HG03097 (cell line): ENCODE results near the gene RADX.
"Not testable (repeated sequence)": the region's sequence is repeated elsewhere in the genome, so short reads cannot be mapped to it uniquely, and the experiment has no call there.

Experiments
- ATAC-seq: cut with Tn5 transposase; IDR thresholded peaks from one replicate; pipeline ENCODE4 v1.9.1; 2021; ENCODE audit not compliant: unreplicated experiment, low FRiP score

RADX gene

GRCh38 chrX:106611679-106612392 lies at the start of gene RADX:
TSS of gene RADX (plus strand) at chrX:106611978. CDS start at chrX:106612081, 103 bp downstream.
- ATAC-seq: peak; percentile 94

GRCh38 chrX:106564986-106565385 lies 46.8 kb upstream of the RADX start:
- ATAC-seq: no peak

GRCh38 chrX:106566362-106566761 lies 45.4 kb upstream of the RADX start:
- no peak for ATAC-seq

GRCh38 chrX:106581856-106582255 lies 29.9 kb upstream of the RADX start:
- no peak for ATAC-seq

- no peak for ATAC-seq
Observed at GRCh38 chrX:106585478-106585877, 26.3 kb upstream of the RADX start.

GRCh38 chrX:106588801-106589200 lies 23.0 kb upstream of the RADX start:
- no peak for ATAC-seq

GRCh38 chrX:106599411-106599810 lies 12.4 kb upstream of the RADX start:
- no peak for ATAC-seq

- ATAC-seq: no peak
Observed at GRCh38 chrX:106606571-106606970, 5.2 kb upstream of the RADX start.

GRCh38 chrX:106608016-106608415 lies 3.8 kb upstream of the RADX start:
- ATAC-seq: no peak

GRCh38 chrX:106611317-106611678 lies 480 bp upstream of the RADX start:
- no peak for ATAC-seq

- peak; percentile 21 for ATAC-seq
Observed at GRCh38 chrX:106612393-106612763, 600 bp downstream of the RADX start.

- no peak for ATAC-seq
Observed at GRCh38 chrX:106613277-106613676, 1.5 kb downstream of the RADX start.

GRCh38 chrX:106615041-106615440 lies 3.3 kb downstream of the RADX start:
- no peak for ATAC-seq

GRCh38 chrX:106619797-106620196 lies 8.0 kb downstream of the RADX start:
- ATAC-seq: no peak

GRCh38 chrX:106621836-106622235 lies 10.1 kb downstream of the RADX start:
- ATAC-seq: no peak

GRCh38 chrX:106626789-106627188 lies 15.0 kb downstream of the RADX start:
- ATAC-seq: no peak

- ATAC-seq: no peak
Observed at GRCh38 chrX:106631615-106632014, 19.8 kb downstream of the RADX start.

- ATAC-seq: peak; percentile 95
Observed at GRCh38 chrX:106649523-106650428, 38.0 kb downstream of the RADX start.

- ATAC-seq: not testable (repeated sequence)
Observed at GRCh38 chrX:106653625-106654024, 41.8 kb downstream of the RADX start.

- no peak for ATAC-seq
Observed at GRCh38 chrX:106670631-106671030, 58.9 kb downstream of the RADX start.

- ATAC-seq: no peak
Observed at GRCh38 chrX:106672527-106672926, 60.7 kb downstream of the RADX start.

- no peak for ATAC-seq
Observed at GRCh38 chrX:106680716-106681115, 68.9 kb downstream of the RADX start.
